SHP77 treated with DMSO at 0.1 percent for 48 hours (cell line): ENCODE data around the gene KCNN3.
A peak's percentile ranks its signal among the peaks of the same experiment; 100 is the strongest.

Experiments
- DNase-seq: peaks from one replicate; lab custom pipeline; 2025; lab: John Stamatoyannopoulos, UW

KCNN3 gene

DNA sequence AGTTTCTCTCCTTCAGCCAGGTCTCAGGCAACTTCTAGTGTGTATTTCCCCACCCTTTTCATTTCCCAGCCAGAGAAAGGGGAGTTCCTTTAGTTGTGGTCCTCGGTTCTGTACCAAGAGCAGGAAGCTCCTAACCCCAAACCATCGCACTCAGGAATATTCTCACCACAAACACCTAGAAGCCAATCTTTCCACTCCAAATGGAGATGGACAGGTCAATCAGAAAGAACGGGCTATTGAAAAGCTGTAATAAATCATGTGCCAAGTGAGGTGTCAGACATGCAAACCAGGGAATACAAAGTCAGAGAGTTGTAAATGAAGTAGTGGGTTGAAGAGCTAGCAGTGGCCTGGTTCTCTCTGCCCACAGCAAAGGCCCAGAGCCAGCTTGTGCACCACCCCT lies 77.2 kb downstream of the KCNN3 start:
- DNase-seq = no peak

DNA sequence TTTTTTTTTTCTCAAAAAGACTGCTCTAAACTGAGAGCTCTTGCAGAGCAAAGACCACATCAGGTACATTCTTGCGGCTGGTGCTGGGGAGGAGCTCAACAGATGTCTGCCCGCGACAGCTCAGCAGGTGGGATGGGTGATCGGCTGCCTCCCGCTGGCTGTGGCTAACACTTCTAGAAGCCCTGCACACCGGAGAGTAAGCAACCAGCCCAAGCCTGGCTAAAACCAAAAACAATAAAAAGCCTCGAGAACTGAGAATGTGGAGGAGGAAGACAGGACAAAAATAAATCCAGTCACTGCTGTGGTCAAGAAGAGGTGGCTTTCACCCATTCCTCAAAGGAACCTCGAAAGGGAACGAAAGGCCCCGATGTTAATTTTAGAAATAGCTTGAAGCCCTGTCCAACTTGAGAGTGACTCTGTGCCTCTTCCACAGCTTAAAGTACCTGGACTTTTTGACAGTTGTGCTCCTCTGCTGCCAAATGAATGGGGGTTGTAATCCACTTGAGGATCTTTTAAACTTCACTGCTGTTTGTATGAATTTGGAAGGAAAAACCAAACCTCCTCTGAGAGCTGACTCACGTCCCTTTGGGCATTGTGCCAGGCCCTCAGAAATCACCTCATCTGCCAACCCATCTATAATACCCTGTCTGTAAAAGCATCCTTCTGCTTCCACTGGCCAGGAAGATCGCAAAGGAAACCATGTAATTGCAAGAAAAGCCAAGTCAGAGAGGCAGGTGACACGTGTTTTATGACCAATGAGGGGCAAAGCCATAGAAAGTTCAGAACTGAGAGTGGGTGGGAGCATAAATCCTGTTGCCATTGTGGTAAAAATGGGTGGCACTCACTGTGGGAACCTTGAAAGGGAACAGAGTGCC lies 78.6 kb downstream of the KCNN3 start:
- DNase-seq = peak; percentile 27

DNA sequence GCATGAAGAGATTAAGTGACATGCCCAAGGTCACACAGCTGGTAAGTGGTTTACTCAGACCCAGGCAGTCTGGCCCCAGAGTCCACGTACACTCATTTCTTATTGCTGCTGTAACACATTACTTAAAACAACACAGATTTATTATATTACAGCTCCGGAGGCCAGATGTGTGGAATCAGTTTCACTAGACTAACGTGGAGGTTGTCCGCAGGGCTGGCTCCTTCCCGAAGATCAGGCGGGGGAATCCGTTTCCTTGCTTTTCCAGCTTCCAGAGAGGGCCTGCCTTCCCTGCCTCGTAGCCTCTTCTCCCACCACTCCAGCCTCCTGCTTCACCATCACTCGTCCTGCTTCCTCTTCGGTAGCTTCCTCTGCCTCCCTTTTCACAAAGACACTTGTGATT lies 81.2 kb downstream of the KCNN3 start:
- DNase-seq = no peak

DNA sequence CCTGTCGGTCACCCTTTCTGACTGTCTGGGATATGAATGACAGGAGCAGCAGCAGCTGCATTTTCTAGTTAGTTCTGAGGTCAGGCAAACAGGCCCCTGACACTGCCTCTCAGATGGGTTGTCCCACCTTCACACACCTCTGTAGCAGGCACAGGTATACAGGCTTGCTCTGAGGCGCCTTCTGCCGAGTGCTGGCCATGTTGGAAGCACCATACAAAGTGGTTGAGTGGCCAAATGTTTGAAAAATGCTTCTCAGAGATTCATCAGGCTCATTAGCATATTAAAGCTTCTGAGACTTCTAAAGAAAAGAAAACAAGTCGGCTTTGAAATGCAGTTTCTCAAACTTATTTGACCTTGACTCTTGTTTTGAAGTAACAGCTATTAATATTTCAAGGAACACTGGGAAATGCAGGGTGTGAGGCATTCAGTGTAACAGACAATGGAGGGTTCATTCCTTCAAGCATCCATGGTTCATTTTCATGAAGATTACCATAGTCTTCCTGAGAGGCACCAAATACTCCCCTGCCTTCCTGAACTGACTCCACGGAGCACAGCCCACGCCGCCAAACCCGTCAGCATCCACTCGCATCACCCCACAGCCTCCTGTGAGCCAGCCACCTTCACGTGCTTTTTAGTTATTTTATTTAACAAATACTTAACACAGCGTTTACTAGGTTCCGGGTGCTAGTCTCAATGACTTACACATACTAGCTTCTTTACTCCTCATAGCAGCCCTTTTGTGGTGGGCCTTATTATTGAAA lies 81.8 kb downstream of the KCNN3 start:
- DNase-seq = no peak

DNA sequence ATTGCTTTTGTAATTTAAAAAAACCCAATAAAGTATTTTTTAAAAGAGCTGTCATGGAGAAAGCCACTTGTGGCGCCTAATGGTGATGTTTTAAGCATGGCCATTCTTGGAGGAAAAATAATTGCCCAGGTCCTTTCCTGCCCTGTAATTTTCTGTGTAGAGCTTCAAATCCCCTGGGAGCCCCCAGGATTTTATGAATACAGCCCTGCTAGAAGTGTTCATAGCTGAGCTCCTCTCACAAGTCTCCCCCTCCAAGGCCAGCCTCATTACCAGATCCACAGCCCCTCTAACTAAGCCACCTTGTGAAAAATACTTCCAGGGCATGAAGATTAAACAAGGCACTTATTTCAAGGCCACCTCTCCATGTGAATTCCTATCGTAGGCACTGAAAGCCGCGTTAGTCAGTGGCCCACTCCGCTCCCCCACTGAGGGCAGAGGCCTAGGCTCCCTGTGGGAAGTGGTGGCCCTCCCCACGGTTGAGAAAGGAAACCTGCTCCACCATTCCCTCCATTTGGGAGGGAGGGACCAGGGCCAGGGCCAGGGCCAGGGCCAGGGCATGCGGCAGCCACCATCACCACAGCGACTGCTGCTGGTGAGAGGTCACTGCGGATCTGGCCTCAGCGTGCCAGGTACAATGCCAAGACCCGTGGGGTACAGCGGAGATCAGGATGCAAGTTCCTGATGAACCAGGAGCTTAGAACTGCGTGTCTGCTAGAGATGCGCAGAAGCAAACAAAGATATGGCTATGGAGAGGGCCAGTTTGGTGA lies 83.1 kb downstream of the KCNN3 start:
- no peak for DNase-seq

DNA sequence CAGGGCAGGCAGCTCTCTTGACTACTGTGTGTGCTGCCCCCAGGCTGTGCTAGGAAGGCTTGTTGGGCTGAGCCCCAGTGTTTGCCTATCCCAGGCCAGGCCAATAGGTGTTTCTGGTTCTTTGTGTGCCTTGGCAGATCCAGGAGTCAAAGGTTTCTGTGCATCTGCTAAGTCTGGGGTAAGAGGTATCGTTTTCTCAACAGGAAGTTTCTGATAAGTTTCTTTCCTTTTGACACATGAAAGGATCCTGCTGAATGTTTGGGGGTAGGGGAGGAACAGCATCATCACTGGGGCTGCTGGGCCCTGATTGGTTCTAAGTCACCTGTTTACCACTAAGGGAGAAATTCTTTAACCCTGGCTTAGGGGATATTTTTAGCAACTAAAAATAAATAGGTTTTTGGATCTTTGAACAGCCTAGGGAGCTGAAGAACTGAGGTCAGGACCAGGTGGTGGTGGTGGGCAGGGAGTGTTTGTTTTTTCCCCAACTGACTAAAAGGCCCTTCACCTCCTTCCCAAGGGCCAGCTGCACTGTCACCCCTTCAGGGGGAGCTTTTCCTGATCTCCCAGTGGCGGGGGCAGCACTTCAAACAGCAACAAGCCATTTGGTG lies 85.1 kb downstream of the KCNN3 start:
- peak; percentile 64 for DNase-seq

DNA sequence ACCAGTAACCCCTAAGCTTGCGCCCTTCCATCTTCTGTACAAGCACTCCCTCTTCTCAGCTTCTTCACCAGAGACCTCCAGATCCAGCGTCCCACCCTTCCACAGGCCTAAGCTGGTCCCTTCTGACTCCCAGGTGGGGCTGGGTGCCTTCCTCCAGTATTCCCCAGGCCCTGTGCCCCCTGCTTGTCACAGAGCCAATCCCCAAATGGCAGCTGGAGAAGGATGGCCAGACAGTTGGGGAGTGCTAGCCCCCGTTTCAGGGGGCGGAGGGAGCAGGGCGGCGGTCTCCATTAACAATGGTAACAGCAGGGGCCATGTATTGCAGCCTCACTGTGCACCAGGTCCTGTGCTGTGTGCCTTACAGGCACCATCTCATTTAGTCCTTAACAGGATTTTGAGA lies 85.7 kb downstream of the KCNN3 start:
- no peak for DNase-seq

DNA sequence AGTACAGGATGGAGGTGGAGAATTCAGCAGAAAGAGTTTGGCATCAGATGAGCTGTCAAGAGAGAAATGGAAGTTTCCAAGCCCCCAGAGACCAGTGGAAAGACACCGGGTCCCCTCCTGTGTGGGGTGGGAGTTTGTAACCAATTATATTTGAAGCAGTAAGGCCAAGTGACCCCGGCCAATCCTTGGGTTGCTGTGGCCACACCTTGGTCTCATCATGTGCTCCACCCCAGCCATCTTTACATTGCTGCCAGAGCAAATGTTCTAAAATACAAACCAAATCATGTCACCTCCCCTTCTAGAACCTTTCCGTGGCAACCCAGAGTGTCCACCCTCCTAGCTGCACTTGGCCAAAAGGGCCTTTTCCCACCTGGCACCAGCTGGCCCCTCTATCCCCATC lies 86.1 kb downstream of the KCNN3 start:
- no peak for DNase-seq

DNA sequence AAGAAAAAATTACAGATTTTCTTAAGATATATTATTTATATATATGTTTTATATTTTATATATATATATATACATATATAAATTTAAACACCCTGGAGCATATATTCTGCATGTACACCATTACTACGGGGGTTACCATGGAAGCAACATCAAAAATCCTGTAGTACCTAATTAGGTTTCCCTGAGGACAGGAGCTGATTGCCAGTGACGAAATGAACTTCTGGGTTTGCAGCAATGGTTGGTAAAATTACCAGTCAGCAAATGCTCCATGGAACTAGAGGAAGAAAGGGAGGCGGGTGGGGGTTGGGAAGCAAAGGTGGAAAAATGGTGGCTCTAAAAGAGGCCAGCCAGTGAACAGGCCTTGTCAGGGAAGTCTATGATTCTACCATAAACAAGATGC lies 89.5 kb downstream of the KCNN3 start:
- no peak for DNase-seq

DNA sequence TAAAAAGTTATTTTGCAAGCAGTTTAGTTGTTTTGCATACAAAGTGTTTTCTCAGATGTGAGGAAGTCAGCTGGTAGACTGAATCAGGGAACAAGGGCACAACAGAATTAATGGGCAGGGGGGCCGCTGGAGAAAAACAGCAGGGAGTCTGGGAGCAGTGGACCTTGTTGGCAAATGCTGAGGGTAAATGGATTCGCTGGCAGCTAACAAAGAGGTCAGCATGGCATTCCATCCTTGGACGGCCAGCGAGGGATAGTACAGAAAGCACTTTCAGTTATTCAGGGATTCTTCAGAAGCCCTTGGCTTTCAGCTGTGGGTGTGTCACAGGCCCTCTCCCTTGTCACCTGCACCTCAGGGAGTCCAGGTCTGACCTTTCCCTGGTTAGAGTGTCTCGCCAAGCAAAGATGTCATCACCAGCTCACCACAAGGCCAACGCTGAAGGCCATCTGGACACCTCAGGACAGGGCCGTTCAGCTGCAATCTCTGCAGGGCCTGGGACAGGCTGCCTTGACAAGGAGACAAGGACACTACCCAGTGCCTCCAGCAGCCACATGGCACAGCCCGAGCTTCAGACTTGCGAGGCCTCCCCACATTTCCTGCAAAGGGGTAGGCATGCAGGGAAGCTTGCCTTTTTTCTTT lies 90.4 kb downstream of the KCNN3 start:
- no peak for DNase-seq

DNA sequence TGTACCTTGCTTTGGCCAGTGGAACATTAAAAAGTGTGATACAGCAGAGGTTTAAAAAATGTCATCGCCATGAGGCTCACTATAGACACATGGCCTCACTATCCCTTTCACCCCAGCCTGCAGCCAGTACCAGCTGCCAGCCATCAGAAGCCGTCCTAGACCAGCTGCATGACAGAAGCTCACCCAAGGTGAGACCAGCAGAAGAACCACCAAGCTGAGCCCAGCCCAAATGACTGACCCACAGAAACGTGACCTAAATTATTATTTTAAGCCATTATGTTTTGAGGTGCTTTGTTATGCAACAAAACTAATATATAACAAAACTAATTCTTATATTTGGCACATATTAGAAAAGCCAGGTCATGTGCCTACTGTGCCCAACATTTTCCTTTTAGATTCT lies 91.1 kb downstream of the KCNN3 start:
- DNase-seq = no peak

DNA sequence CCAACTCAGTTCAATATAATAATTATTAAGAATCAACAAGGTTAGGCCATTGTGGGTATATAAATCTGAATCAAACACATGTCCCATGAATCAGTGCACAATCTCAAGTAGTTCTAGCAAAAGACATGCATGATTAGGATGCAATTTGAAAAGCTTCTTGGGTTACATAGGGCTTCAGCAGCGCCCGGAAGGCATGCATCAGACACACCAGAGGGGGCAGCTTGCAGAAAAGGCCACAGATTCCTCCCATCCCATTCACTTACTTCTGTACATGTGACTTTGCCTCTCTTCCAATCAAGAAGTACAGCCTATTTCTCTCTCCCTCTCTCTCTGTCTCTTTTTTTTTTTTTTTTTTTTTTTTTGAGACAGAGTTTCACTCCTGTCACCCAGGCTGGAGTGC lies 91.8 kb downstream of the KCNN3 start:
- DNase-seq = no peak

DNA sequence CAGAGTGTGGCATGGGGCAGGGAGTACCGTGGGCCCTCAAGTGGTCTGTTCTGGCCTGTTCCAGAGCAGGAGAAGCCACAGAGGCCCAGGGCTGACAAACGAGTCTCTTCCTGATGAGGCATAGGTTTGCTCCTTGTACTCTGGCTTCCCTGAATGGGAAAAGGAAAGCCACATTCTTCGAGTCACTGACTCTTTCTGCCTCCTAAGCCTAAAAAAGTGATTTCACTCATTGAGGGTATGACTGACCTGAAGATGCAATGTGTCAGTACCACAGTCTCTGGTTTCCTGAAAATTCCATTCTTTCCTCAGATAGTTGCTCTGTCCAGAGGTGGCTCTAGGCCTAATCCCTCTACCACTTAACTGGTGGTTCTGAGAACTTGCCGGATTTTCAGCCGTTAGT lies 92.3 kb downstream of the KCNN3 start:
- no peak for DNase-seq

DNA sequence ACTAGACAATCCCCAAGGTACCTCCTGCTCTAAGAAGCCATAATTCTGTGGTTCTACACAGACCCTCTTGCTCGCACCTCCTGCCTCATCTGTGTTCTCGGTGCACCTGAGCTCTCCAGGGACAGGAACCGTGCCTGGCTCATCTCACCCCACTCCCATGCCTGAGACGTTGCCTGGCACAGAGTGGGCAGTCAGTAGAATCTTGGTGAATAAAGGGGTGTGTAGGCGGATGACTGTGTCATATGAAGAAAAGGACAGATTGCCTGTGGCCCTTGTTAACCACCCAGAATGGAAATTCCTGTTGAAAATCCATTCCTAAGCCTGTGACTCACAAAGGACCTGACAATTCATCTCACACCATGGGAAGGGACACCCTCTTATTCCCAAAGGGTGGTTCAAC lies 92.9 kb downstream of the KCNN3 start:
- no peak for DNase-seq

DNA sequence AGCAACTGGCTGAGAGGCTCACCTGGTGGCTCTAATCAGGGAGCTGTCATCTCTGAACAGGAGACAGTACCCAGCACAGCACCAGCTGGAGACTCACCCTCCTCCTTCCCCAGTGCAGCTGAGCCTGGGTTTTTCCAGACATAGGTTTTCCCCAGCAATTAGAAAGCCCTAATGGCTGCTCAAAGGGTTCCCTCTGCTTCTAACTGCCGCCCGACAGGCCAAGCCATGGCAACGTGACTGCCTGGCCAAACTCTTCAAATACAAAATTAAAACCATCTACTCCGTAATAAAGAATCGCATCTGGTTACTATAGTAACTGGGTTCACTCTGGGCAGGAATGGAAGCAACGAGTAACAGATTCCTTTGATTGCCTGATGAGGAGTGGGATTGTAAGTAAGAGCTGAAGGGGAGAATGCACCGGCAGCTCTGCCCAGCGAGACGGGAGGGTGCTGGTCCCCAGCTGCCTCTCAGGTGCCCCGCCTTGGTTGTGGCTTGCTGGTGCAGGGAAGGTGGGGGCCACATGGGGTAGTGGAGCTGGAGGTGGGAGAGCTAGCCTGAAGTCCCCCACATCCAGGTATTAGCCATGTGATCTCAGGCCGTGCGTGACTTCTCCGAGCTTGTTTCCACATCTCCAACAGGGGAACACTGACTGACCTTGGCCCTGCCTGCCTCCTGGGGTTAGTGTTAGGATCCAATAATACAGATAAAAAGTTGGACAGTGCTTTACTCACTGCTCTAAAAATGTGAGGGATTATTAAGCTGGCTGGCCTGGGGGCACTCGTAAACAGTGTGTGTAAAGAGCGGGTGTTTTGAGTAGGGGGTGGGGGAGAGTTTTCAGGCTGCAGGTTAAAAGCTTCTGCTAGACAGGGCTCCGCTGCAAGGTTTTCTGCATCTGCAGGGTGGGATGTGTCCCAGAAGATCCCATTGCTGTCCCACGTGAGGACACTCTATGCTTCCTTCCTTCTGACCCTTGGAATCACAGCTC lies 94.2 kb downstream of the KCNN3 start:
- DNase-seq = no peak

DNA sequence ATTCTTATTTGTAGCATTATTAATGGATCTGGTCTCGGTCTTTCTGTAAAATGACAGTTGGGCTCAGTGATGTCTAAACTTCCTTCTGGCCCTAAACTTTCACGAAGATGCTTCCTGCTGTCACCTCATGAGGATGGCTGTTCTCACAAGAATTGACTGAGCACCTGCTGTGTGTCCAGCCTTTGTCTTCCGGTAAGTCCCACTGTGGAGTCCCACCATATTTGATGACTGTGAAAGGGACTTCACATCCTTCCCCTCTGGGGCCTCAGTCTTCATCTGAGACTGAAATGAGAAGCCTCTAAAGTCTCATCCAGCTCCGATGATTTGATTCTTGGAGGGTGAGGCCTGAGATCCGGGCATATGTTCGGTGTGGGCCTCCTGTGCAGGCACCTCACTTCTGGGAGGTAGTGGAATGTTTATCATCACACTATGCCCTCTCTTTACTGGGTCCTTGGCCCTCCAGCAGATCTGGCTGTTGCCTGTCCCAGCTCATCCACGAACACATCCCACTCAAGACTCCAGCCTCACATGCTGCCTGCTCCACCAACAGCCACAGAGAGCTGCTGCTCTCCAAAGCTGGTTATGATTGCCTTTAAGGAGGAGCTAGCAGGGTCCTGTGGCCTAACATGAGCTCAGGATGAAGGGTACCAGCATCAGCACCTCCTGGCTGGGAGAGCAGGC lies 95.8 kb downstream of the KCNN3 start:
- no peak for DNase-seq

DNA sequence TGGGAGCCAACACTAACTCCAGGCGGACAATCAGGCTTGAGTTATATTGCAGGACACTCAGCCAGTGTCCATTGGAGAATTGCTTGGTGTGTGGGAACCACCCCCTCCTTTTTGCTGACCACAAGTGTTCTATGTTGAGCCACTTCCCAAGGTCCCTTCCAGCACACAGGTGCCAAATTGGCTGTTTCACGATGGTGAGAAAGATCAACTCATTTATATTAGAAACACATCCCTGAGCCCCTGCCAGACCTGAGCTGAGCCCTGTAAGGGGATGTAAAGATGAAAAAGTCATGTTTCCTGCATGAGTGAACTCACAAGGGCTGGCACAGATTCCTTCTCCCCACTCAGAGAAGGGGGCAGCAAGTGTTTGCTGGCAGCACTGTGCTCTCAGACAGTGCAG lies 96.5 kb downstream of the KCNN3 start:
- DNase-seq = no peak

DNA sequence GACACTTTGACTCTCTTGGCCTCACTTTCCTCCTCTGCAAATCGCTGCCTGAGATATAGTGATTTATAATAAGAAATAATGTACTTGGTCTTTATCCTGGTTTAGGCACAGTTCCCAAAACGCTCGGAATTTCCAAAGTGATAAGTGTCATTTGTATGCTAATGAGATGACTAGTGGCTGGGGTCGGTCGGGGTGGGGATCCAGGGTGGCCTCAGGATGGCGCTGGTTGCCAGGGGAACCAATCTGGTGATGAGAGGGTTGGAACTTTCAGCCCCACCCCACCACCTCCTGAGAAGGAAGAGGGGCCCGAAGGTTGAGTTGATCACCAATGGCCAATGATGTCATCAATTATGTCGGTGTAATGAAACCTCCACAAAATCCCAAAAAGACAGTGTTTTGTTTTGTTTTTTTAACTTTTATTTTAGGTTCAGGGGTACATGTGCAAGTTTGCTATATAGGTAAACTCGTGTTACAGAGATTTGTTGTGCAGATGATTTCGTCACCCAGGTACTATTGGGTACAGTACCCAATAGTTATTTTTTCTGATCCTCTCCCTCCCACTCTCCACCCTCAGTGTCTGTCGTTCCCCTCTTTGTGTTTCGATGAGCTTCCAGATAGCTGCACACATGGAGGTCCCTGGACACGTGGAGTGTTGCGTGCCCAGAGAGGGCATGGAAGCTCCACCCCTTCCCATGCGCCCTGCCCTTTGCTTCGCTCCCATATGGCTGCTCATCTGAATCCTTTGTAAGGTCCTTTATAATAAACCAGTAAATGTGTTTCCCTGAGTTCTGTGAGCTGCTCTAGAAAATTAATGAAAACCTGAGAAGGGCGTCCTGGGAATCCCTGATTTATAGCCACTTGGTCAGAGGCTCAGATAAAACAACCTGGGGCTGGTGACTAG lies 97.2 kb downstream of the KCNN3 start:
- no peak for DNase-seq

DNA sequence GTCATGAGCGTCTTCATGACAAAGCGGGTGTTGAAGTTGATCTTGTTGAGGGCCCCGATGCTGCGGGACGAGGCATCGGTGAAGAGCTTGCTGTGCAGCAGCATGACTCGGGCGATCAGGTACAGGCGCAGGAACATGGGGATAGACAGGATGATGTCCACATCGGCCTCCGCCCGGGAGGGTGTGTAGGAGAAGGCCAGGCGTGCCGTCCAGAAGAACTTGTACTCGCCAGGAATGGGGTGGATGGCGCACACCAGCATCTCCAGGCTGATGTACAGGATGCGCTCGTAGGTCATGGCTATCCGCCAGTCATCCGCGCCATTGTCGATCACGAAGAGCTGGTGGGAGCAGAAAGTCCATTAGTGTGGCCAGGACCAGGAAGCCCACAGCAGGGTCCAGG lies 98.0 kb downstream of the KCNN3 start:
- no peak for DNase-seq
